HL-60 (cell line): ENCODE data around the gene SCO1.

Source experiments
- GABPA ChIP-seq: IDR thresholded peaks from 2 replicates; pipeline ENCODE4 v1.6.1; 2012; ENCODE audit warnings: low read depth
- POLR2AphosphoS5 ChIP-seq: IDR thresholded peaks from 2 replicates; pipeline ENCODE4 v1.6.1; 2012; ENCODE audit warnings: low read depth
- SPI1 ChIP-seq: IDR thresholded peaks from 2 replicates; pipeline ENCODE4 v1.6.1; 2012; ENCODE audit warnings: low read depth, mild to moderate bottlenecking, borderline replicate concordance
- TF ChIP-seq, protein P1 (sequence below): IDR thresholded peaks from one replicate; pipeline ENCODE4 v1.5.1; 2011; ENCODE audit warnings: low read length, control low read depth, inconsistent platforms; ENCODE audit not compliant: insufficient read depth
- TF ChIP-seq, protein P2 (sequence below): IDR thresholded peaks from 2 replicates; pipeline ENCODE4 v1.6.1; 2012; ENCODE audit warnings: low read depth; ENCODE audit not compliant: insufficient replicate concordance

DNA sequence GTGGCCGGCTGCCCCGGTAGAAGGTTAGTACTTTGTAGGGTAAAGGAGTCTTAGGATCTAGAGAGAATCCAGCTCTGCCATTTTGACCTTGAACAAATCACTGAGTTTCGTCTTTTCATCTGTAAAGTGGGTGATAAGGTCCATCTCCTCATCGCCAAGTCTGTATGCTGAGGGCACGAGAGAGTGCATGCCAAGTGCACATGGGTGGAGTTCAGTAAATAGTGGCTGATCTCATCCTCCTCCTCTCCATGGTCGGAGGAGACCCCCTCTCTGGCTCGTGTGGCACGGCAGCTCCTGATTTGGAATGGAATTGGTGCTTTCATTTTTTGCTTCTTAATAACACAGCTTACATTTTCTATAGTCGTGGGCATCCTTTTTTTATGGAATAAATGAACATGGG lies 70.9 kb downstream of the SCO1 start:
- TF ChIP-seq, protein P1, sequence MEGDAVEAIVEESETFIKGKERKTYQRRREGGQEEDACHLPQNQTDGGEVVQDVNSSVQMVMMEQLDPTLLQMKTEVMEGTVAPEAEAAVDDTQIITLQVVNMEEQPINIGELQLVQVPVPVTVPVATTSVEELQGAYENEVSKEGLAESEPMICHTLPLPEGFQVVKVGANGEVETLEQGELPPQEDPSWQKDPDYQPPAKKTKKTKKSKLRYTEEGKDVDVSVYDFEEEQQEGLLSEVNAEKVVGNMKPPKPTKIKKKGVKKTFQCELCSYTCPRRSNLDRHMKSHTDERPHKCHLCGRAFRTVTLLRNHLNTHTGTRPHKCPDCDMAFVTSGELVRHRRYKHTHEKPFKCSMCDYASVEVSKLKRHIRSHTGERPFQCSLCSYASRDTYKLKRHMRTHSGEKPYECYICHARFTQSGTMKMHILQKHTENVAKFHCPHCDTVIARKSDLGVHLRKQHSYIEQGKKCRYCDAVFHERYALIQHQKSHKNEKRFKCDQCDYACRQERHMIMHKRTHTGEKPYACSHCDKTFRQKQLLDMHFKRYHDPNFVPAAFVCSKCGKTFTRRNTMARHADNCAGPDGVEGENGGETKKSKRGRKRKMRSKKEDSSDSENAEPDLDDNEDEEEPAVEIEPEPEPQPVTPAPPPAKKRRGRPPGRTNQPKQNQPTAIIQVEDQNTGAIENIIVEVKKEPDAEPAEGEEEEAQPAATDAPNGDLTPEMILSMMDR = no peak
- TF ChIP-seq POLR2AphosphoS5 = no peak
- TF ChIP-seq GABPA = no peak
- TF ChIP-seq, protein P2, sequence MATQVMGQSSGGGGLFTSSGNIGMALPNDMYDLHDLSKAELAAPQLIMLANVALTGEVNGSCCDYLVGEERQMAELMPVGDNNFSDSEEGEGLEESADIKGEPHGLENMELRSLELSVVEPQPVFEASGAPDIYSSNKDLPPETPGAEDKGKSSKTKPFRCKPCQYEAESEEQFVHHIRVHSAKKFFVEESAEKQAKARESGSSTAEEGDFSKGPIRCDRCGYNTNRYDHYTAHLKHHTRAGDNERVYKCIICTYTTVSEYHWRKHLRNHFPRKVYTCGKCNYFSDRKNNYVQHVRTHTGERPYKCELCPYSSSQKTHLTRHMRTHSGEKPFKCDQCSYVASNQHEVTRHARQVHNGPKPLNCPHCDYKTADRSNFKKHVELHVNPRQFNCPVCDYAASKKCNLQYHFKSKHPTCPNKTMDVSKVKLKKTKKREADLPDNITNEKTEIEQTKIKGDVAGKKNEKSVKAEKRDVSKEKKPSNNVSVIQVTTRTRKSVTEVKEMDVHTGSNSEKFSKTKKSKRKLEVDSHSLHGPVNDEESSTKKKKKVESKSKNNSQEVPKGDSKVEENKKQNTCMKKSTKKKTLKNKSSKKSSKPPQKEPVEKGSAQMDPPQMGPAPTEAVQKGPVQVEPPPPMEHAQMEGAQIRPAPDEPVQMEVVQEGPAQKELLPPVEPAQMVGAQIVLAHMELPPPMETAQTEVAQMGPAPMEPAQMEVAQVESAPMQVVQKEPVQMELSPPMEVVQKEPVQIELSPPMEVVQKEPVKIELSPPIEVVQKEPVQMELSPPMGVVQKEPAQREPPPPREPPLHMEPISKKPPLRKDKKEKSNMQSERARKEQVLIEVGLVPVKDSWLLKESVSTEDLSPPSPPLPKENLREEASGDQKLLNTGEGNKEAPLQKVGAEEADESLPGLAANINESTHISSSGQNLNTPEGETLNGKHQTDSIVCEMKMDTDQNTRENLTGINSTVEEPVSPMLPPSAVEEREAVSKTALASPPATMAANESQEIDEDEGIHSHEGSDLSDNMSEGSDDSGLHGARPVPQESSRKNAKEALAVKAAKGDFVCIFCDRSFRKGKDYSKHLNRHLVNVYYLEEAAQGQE = no peak
- TF ChIP-seq SPI1 = no peak
